Erythroblast (primary cell): Measurements from ENCODE around the gene PPP2R5C.

ENCODE experiments used
- GATA1 ChIP-seq: IDR thresholded peaks from 2 replicates; pipeline ENCODE4 v1.6.1; 2011; ENCODE audit warnings: low read depth, mild to moderate bottlenecking, control low read depth, low read length, moderate library complexity
- POLR2A ChIP-seq: IDR thresholded peaks from 2 replicates; pipeline ENCODE4 v1.6.1; 2011; ENCODE audit warnings: mild to moderate bottlenecking, low read length

DNA sequence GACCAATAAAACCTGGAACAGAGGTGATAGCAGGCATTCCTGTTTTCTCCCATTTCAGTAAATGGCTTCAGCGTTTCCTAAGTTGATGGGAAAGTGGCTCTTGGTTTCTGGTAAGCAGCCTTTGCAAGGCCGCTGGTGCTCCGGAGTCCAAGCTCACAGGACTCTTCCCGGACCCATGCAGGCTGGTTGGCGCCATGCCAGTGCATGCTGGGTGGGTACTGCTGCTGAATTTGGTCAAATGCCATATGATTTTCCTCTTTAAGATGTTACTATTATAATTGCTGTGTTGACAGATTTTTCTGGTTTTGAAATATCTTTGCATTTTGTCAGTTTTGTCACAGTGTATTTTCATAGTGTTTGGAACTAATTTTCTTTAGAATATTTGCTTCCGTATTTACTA lies 27.7 kb downstream of the PPP2R5C start:
- TF ChIP-seq POLR2A (no peak), GATA1 (no peak)
